ENCODE results near the gene RFXAP.

The RFXAP gene

GRCh38 chr13:36839981-36840380 is 21.0 kb downstream of the RFXAP start:
- peaks cover 1% of the 10 kb centered on the region for H3K9me3 ChIP-seq (ENCODE audit: insufficient read depth, low read depth, low read length)
- no peak overlapping the region for H3K4ac ChIP-seq (ENCODE audit: low read depth, low read length)
- H3K18ac ChIP-seq (ENCODE audit: low read length), result no peak overlapping the region
- no peak overlapping the region for H4K8ac ChIP-seq (ENCODE audit: low read depth, low read length)
- H4K12ac ChIP-seq (ENCODE audit: low read depth, low read length), result no peak overlapping the region
- no peaks in the 10 kb centered on the region for H3K79me1 ChIP-seq (ENCODE audit: low read length)
- H3K14ac ChIP-seq (ENCODE audit: low read length), result no peak overlapping the region
- H3K27me3 ChIP-seq (ENCODE audit: insufficient read depth, low read length), result no peaks in the 10 kb centered on the region
- no CpG with 5 or more reads among the region's 12 CpGs for WGBS (ENCODE audit: extremely low coverage, insufficient coverage, insufficient read length)
- no peak overlapping the region for H3K27ac ChIP-seq (ENCODE audit: low read depth, low read length)
- H2BK120ac ChIP-seq (ENCODE audit: insufficient read depth, low read length, poor library complexity), result no peak overlapping the region
- no peak overlapping the region for H2AK5ac ChIP-seq (ENCODE audit: low read length)
- no peak overlapping the region for H3K4me3 ChIP-seq (ENCODE audit: low read depth, low read length)
- H3K4me1 ChIP-seq (ENCODE audit: control insufficient read depth in 1 of 2, insufficient read depth in 2 of 2, low read length in 2 of 2), result peaks cover 2 to 4% of the 10 kb centered on the region in 2 experiments
- H2BK12ac ChIP-seq (ENCODE audit: low read length), result no peak overlapping the region
- H3K4me2 ChIP-seq (ENCODE audit: low read length), result no peak overlapping the region
- no peak for DNase-seq
- no peak overlapping the region for H2AFZ ChIP-seq (ENCODE audit: insufficient read depth, low read length, poor library complexity)
- H3K9ac ChIP-seq (ENCODE audit: low read length), result no peak overlapping the region
- H4K91ac ChIP-seq (ENCODE audit: low read depth, low read length), result no peak overlapping the region
- no peaks in the 10 kb centered on the region for H3K79me2 ChIP-seq (ENCODE audit: control insufficient read depth, insufficient read depth, low read length, poor library complexity)
- peaks cover 0 to 3% of the 10 kb centered on the region in 2 experiments for H3K36me3 ChIP-seq (ENCODE audit: control insufficient read depth in 1 of 2, insufficient read depth in 2 of 2, low read length in 2 of 2)
- no peak overlapping the region for H2BK5ac ChIP-seq (ENCODE audit: low read depth, low read length, poor library complexity)
- no peak overlapping the region for H3K23ac ChIP-seq (ENCODE audit: low read length)

DNA sequence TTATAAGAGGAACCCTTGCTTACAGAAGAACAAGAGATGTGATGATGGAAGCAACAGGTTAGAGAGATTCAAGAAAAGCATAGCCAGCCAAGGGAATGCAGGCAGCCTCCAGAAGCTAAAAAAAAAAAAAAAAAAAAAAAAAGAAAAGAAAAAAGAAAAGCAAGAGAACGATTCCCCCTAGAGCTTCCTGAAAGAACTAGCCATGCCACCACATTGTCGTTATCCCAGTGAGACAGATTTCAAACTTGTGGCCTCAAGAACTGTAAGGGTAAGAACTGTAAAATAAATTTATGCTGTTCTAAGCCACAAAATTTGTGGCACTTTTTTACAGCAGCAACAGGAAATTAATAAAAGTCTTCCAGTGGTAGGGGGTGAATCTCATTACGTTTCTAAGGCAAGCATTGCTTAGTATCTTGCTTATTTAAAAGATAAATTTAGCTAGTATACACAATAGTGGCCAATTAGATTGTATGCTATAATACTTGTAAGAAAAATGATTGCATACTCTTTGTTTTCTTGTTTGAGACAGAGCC is 21.8 kb downstream of the RFXAP start:
- Histone ChIP-seq H3K4ac (ENCODE audit: low read depth, low read length) (no peak overlapping the region), H3K14ac (ENCODE audit: low read length) (no peak overlapping the region), H4K91ac (ENCODE audit: low read depth, low read length) (no peak overlapping the region), H3K9ac (ENCODE audit: low read length) (no peak overlapping the region), H3K4me2 (ENCODE audit: low read length) (no peak overlapping the region), H3K36me3 (ENCODE audit: control insufficient read depth in 1 of 2, insufficient read depth in 2 of 2, low read length in 2 of 2) (peaks cover 0 to 3% of the 10 kb centered on the region in 2 experiments), H3K79me2 (ENCODE audit: control insufficient read depth, insufficient read depth, low read length, poor library complexity) (no peaks in the 10 kb centered on the region), H3K79me1 (ENCODE audit: low read length) (no peaks in the 10 kb centered on the region), H3K4me3 (ENCODE audit: low read depth, low read length) (no peak overlapping the region), H3K18ac (ENCODE audit: low read length) (no peak overlapping the region), H2BK5ac (ENCODE audit: low read depth, low read length, poor library complexity) (no peak overlapping the region), H3K27me3 (ENCODE audit: insufficient read depth, low read length) (no peaks in the 10 kb centered on the region), H3K9me3 (ENCODE audit: insufficient read depth, low read depth, low read length) (peaks cover 1% of the 10 kb centered on the region), H3K27ac (ENCODE audit: low read depth, low read length) (no peak overlapping the region), H3K4me1 (ENCODE audit: control insufficient read depth in 1 of 2, insufficient read depth in 2 of 2, low read length in 2 of 2) (peaks cover 2 to 4% of the 10 kb centered on the region in 2 experiments), H2AK5ac (ENCODE audit: low read length) (no peak overlapping the region), H4K12ac (ENCODE audit: low read depth, low read length) (no peak overlapping the region), H3K23ac (ENCODE audit: low read length) (no peak overlapping the region), H2BK12ac (ENCODE audit: low read length) (no peak overlapping the region), H2BK120ac (ENCODE audit: insufficient read depth, low read length, poor library complexity) (no peak overlapping the region), H2AFZ (ENCODE audit: insufficient read depth, low read length, poor library complexity) (no peak overlapping the region), H4K8ac (ENCODE audit: low read depth, low read length) (no peak overlapping the region)
- no peak for DNase-seq
- no CpG with 5 or more reads among the region's 3 CpGs for WGBS (ENCODE audit: extremely low coverage, insufficient coverage, insufficient read length)

DNA sequence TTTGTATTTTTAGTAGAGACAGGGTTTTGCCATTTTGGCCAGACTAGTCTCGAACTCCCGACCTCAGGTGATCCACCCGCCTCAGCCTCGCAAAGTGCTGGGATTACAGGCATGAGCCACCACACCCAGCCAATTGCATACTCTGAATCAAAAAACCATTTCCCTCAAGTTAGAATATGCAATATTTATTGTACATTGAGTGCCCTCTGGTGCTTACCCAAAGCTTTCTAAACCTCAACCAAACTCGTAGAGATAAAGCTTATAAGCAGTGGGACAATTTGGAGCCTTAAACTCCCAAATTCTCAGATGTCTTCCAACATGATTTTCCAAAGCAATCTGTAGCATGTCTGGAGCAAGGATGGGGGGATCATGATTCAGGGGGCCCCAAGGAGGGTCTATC is 22.4 kb downstream of the RFXAP start:
- Histone ChIP-seq H3K9me3 (ENCODE audit: insufficient read depth, low read depth, low read length) (peaks cover 1% of the 10 kb centered on the region), H4K8ac (ENCODE audit: low read depth, low read length) (no peak overlapping the region), H2BK12ac (ENCODE audit: low read length) (no peak overlapping the region), H3K79me1 (ENCODE audit: low read length) (no peaks in the 10 kb centered on the region), H2BK120ac (ENCODE audit: insufficient read depth, low read length, poor library complexity) (no peak overlapping the region), H3K36me3 (ENCODE audit: control insufficient read depth in 1 of 2, insufficient read depth in 2 of 2, low read length in 2 of 2) (peaks cover 3% of the 10 kb centered on the region in 2 experiments), H2AFZ (ENCODE audit: insufficient read depth, low read length, poor library complexity) (no peak overlapping the region), H3K14ac (ENCODE audit: low read length) (no peak overlapping the region), H2BK5ac (ENCODE audit: low read depth, low read length, poor library complexity) (no peak overlapping the region), H4K12ac (ENCODE audit: low read depth, low read length) (no peak overlapping the region), H3K4me2 (ENCODE audit: low read length) (no peak overlapping the region), H3K4ac (ENCODE audit: low read depth, low read length) (no peak overlapping the region), H3K9ac (ENCODE audit: low read length) (no peak overlapping the region), H3K18ac (ENCODE audit: low read length) (no peak overlapping the region), H2AK5ac (ENCODE audit: low read length) (no peak overlapping the region), H3K4me3 (ENCODE audit: low read depth, low read length) (no peak overlapping the region), H3K27ac (ENCODE audit: low read depth, low read length) (no peak overlapping the region), H3K23ac (ENCODE audit: low read length) (no peak overlapping the region), H4K91ac (ENCODE audit: low read depth, low read length) (no peak overlapping the region), H3K27me3 (ENCODE audit: insufficient read depth, low read length) (no peaks in the 10 kb centered on the region), H3K79me2 (ENCODE audit: control insufficient read depth, insufficient read depth, low read length, poor library complexity) (no peaks in the 10 kb centered on the region), H3K4me1 (ENCODE audit: control insufficient read depth in 1 of 2, insufficient read depth in 2 of 2, low read length in 2 of 2) (peaks cover 2 to 4% of the 10 kb centered on the region in 2 experiments)
- DNase-seq, result no peak
- WGBS (ENCODE audit: extremely low coverage, insufficient coverage, insufficient read length), result no CpG with 5 or more reads among the region's 5 CpGs

GRCh38 chr13:36847606-36848005 is 28.6 kb downstream of the RFXAP start:
- Histone ChIP-seq H3K23ac (ENCODE audit: low read length) (no peak overlapping the region), H2BK5ac (ENCODE audit: low read depth, low read length, poor library complexity) (no peak overlapping the region), H3K4me3 (ENCODE audit: low read depth, low read length) (no peak overlapping the region), H2AK5ac (ENCODE audit: low read length) (no peak overlapping the region), H2BK120ac (ENCODE audit: insufficient read depth, low read length, poor library complexity) (no peak overlapping the region), H3K4me1 (ENCODE audit: control insufficient read depth in 1 of 2, insufficient read depth in 2 of 2, low read length in 2 of 2) (no peaks in the 10 kb centered on the region), H3K9me3 (ENCODE audit: insufficient read depth, low read depth, low read length) (no peaks in the 10 kb centered on the region), H3K4ac (ENCODE audit: low read depth, low read length) (no peak overlapping the region), H2BK12ac (ENCODE audit: low read length) (no peak overlapping the region), H3K27me3 (ENCODE audit: insufficient read depth, low read length) (no peaks in the 10 kb centered on the region), H4K8ac (ENCODE audit: low read depth, low read length) (no peak overlapping the region), H4K91ac (ENCODE audit: low read depth, low read length) (no peak overlapping the region), H3K9ac (ENCODE audit: low read length) (no peak overlapping the region), H2AFZ (ENCODE audit: insufficient read depth, low read length, poor library complexity) (no peak overlapping the region), H3K18ac (ENCODE audit: low read length) (no peak overlapping the region), H3K36me3 (ENCODE audit: control insufficient read depth in 1 of 2, insufficient read depth in 2 of 2, low read length in 2 of 2) (peaks cover 9 to 13% of the 10 kb centered on the region in 2 experiments), H3K79me2 (ENCODE audit: control insufficient read depth, insufficient read depth, low read length, poor library complexity) (no peaks in the 10 kb centered on the region), H3K14ac (ENCODE audit: low read length) (no peak overlapping the region), H3K4me2 (ENCODE audit: low read length) (no peak overlapping the region), H3K79me1 (ENCODE audit: low read length) (no peaks in the 10 kb centered on the region), H4K12ac (ENCODE audit: low read depth, low read length) (no peak overlapping the region), H3K27ac (ENCODE audit: low read depth, low read length) (no peak overlapping the region)
- DNase-seq, result no peak
- WGBS (ENCODE audit: extremely low coverage, insufficient coverage, insufficient read length), result no CpG with 5 or more reads among the region's 9 CpGs
